DND-41 (cell line): Measurements from ENCODE around the gene ATG16L2.
"Not testable (repeated sequence)": the region's sequence is repeated elsewhere in the genome, so short reads cannot be mapped to it uniquely, and the experiment has no call there.

Experiments used
- ATAC-seq: fragments of 200-7000 bp; cut with Tn5 transposase; 3 replicates; pipeline ENCODE4 v1.9.1; 2021; ENCODE audit warnings: low read depth; ENCODE audit not compliant: insufficient read depth
- DNase-seq: peaks from one replicate; pipeline ENCODE4 v3.0.0-alpha.2; 2020
- H2AFZ ChIP-seq: 2 replicates; pipeline ENCODE4 v1.6.0; 2012; ENCODE audit warnings: low read depth, low read length
- H3K27ac ChIP-seq: 2 replicates; pipeline ENCODE4 v1.5.1; 2012; ENCODE audit warnings: low read length, inconsistent platforms
- H3K27me3 ChIP-seq: fragments of 200-600 bp; sonication (generic); 2 replicates; pipeline ENCODE4 v1.6.0; 2012; ENCODE audit warnings: low read length, mild to moderate bottlenecking, inconsistent platforms; ENCODE audit not compliant: insufficient read depth, poor library complexity
- H3K36me3 ChIP-seq: 2 replicates; pipeline ENCODE4 v1.5.1; 2012; ENCODE audit warnings: low read length, inconsistent platforms; ENCODE audit not compliant: insufficient read depth
- H3K4me1 ChIP-seq: 2 replicates; pipeline ENCODE4 v1.5.1; 2012; ENCODE audit warnings: mild to moderate bottlenecking, low read length; ENCODE audit not compliant: insufficient read depth
- H3K4me2 ChIP-seq: 2 replicates; pipeline ENCODE4 v1.6.0; 2012; ENCODE audit warnings: mild to moderate bottlenecking, moderate library complexity, low read length, inconsistent platforms; ENCODE audit not compliant: insufficient read depth
- H3K4me3 ChIP-seq, 2 experiments: fragments of 200-600 bp in 1 of 2; shearing (Covaris generic) in 1 of 2; 2 replicates each; pipeline ENCODE4 v1.5.1; 2012 to 2016; ENCODE audit warnings: inconsistent platforms in 2 of 2, low read length in 2 of 2, mild to moderate bottlenecking in 2 of 2, low read depth in 1 of 2, moderate library complexity in 1 of 2
- H3K79me2 ChIP-seq: 2 replicates; pipeline ENCODE4 v1.6.0; 2012; ENCODE audit warnings: low read length, inconsistent platforms; ENCODE audit not compliant: insufficient read depth
- H3K9ac ChIP-seq: 2 replicates; pipeline ENCODE4 v1.6.0; 2012; ENCODE audit warnings: low read depth, mild to moderate bottlenecking, inconsistent platforms, low read length, moderate library complexity
- H3K9me3 ChIP-seq: 2 replicates; pipeline ENCODE4 v1.5.1; 2012; ENCODE audit warnings: low read length, moderate library complexity, mild to moderate bottlenecking, inconsistent platforms; ENCODE audit not compliant: insufficient read depth, severe bottlenecking
- H4K20me1 ChIP-seq: 2 replicates; pipeline ENCODE4 v1.6.0; 2012; ENCODE audit warnings: low read length; ENCODE audit not compliant: insufficient read depth
- EZH2 ChIP-seq: IDR thresholded peaks from 3 replicates; pipeline ENCODE4 v1.6.1; 2012; ENCODE audit warnings: borderline replicate concordance, low read depth, mild to moderate bottlenecking, moderate library complexity, low read length, inconsistent platforms; ENCODE audit not compliant: severe bottlenecking
- TF ChIP-seq, protein P1 (sequence below): IDR thresholded peaks from 2 replicates; pipeline ENCODE4 v1.5.1; 2012; ENCODE audit warnings: borderline replicate concordance, low read length, moderate library complexity, mild to moderate bottlenecking; ENCODE audit not compliant: poor library complexity, severe bottlenecking; ENCODE audit errors: extremely low read depth

The ATG16L2 gene

DNA sequence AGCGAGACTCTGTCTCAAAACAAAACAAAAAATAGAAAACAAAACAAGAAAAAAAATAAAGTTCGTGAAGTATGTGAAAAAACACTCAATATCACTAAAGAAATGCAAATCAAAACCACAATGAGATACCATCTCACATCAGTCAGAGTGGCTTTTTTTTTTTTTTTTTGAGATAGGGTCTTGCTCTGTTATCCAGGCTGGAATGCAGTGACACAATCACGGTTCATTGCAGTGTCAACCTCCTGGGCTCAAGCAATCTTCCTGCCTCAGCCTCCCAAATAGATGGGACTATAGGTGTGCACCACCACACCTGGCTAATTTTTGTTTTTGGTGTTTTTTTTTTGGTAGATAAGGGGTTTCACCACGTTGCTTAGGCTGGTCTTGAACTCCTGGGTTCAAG is 37.5 kb downstream of the ATG16L2 start:
- Histone ChIP-seq H3K4me3 (no peak overlapping the region), H3K27me3 (no peaks in the 10 kb centered on the region), H3K9ac (no peak overlapping the region), H2AFZ (no peak overlapping the region), H3K27ac (no peak overlapping the region), H3K9me3 (no peaks in the 10 kb centered on the region), H3K4me2 (no peak overlapping the region), H3K79me2 (no peaks in the 10 kb centered on the region), H3K36me3 (peaks cover 14% of the 10 kb centered on the region; the same call in 1 of the 2 replicates), H4K20me1 (no peaks in the 10 kb centered on the region), H3K4me1 (no peaks in the 10 kb centered on the region)
- ATAC-seq (no peak), DNase-seq (no peak)
- TF ChIP-seq, protein P1, sequence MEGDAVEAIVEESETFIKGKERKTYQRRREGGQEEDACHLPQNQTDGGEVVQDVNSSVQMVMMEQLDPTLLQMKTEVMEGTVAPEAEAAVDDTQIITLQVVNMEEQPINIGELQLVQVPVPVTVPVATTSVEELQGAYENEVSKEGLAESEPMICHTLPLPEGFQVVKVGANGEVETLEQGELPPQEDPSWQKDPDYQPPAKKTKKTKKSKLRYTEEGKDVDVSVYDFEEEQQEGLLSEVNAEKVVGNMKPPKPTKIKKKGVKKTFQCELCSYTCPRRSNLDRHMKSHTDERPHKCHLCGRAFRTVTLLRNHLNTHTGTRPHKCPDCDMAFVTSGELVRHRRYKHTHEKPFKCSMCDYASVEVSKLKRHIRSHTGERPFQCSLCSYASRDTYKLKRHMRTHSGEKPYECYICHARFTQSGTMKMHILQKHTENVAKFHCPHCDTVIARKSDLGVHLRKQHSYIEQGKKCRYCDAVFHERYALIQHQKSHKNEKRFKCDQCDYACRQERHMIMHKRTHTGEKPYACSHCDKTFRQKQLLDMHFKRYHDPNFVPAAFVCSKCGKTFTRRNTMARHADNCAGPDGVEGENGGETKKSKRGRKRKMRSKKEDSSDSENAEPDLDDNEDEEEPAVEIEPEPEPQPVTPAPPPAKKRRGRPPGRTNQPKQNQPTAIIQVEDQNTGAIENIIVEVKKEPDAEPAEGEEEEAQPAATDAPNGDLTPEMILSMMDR, result no peak
- no peak for TF ChIP-seq EZH2

DNA sequence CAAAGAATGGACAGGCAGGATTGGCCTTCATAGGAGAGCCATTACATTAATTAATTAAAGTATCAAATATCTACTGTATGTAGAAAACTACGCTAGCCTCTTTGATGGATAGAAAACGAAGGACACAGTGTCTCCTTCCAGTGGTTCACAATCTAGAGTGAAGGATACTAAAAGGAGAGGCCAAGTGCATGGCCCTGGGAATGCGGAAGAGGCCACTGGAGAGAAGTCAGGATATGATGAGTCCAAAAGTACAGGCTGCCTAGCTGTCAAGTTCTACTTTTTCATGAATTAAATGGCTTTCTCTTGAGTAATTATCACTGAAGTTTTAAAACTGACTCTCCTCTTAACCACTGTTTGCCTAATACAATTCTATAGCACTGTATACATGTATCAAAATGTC is 41.9 kb downstream of the ATG16L2 start:
- no peaks in the 10 kb centered on the region for H3K4me1 ChIP-seq
- no peak for DNase-seq
- no peak overlapping the region for H3K4me2 ChIP-seq
- H3K9me3 ChIP-seq, result no peaks in the 10 kb centered on the region
- no peaks in the 10 kb centered on the region for H3K27me3 ChIP-seq
- no peak overlapping the region for H2AFZ ChIP-seq
- peaks cover 3% of the 10 kb centered on the region; the same call in 1 of the 2 replicates for H3K36me3 ChIP-seq
- H4K20me1 ChIP-seq, result no peaks in the 10 kb centered on the region
- no peak overlapping the region for H3K4me3 ChIP-seq
- TF ChIP-seq, protein P1, result no peak
- TF ChIP-seq EZH2, result no peak
- no peak overlapping the region for H3K27ac ChIP-seq
- ATAC-seq, result no peak
- no peak overlapping the region for H3K9ac ChIP-seq
- no peaks in the 10 kb centered on the region for H3K79me2 ChIP-seq

DNA sequence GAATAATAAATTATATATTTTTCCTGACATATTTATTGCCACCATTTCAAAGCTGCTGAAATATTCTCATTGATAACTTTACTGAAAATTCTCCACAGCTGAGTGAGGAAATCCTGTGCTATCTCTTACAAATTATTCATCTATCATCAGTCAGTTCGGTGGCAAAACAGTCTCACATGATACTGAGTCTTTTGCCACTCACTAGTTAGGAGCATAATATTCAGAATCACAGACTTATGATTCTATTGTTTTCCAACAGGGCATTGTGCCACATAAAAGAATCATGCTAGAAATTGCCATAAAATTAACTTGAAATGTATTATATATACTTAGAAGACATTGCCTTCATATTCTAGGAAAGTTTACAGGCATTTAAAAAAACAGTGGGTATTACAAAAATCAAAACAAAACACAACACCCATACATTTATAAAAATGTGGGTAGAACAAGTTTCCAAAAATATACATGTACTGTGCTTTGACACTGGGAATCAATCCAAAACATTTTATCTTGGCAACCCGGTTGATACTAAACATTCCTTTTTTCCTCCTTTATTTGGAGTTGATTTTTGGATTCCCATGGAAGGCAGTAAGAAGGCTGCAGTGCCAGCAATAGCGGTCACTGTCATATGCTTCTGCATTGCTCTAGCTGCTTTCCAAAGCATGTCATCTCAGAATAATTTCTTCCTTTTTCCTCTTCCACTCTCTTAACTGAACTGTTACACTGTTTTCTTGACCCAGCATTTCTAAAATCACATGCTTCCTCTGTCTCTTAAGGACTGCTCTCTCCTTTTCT is 42.5 kb downstream of the ATG16L2 start:
- Histone ChIP-seq H3K36me3 (peaks cover 3% of the 10 kb centered on the region; the same call in 1 of the 2 replicates), H3K4me3 (no peak overlapping the region), H3K4me1 (no peaks in the 10 kb centered on the region), H4K20me1 (no peaks in the 10 kb centered on the region), H3K9me3 (no peaks in the 10 kb centered on the region), H3K27me3 (no peaks in the 10 kb centered on the region), H3K79me2 (no peaks in the 10 kb centered on the region), H3K27ac (no peak overlapping the region), H3K9ac (no peak overlapping the region), H3K4me2 (no peak overlapping the region), H2AFZ (no peak overlapping the region)
- ATAC-seq (no peak), DNase-seq (no peak)
- TF ChIP-seq EZH2, result no peak
- TF ChIP-seq, protein P1, result no peak

DNA sequence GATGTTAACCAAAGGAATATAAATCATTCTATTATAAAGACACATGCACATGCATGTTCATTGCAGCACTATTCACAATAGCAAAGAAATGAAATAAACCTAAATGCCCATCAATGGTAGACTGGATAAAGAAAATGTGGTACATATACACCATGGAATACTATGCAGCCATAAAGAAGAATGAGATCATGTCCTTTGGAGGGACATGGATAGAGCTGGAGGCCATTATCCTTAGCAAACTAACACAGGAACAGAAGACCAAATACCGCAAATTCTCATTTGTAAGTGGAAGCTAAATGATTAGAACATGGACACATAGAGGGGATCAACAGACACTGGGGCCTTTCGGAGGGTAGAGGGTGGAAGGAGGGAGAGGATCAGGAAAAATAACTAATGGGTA is 44.1 kb downstream of the ATG16L2 start:
- H3K36me3 ChIP-seq, H3K79me2 ChIP-seq, H3K4me3 ChIP-seq, H3K4me2 ChIP-seq, DNase-seq, H3K27ac ChIP-seq, H4K20me1 ChIP-seq, H2AFZ ChIP-seq, H3K9ac ChIP-seq, H3K27me3 ChIP-seq, H3K9me3 ChIP-seq, ATAC-seq, H3K4me1 ChIP-seq: not testable (repeated sequence)
